A673 (cell line): Measurements from ENCODE around the gene YWHAG.

Source experiments
- CTCF ChIP-seq: fragments of 300-800, 200-600 bp; sonication (generic); conservative IDR thresholded peaks from 2 replicates; pipeline ENCODE4 v1.5.1; 2017; ENCODE audit warnings: low read depth, mild to moderate bottlenecking, antibody characterized with exemption, low read length, moderate library complexity, mixed read lengths
- EZH2 ChIP-seq: fragments of 200-600 bp; sonication (generic); IDR thresholded peaks from 2 replicates; pipeline ENCODE4 v1.6.1; 2017; ENCODE audit warnings: borderline replicate concordance, low read depth, mild to moderate bottlenecking, mixed read lengths, antibody characterized with exemption, low read length; ENCODE audit not compliant: poor library complexity, severe bottlenecking

- TF ChIP-seq CTCF, result no peak
- TF ChIP-seq EZH2, result no peak
Measured at GRCh38 chr7:76356823-76357222, 2.0 kb downstream of the YWHAG start.
